HepG2 (cell line): ENCODE data around the gene PIP5K1C. TPM values are rescaled to one million over a fixed set of nuclear protein-coding genes. Genes with fewer than 3 reads are reported as not detected.

Source experiments
- ADNP ChIP-seq: sonication (generic); formaldehyde crosslinking; IDR thresholded peaks from 2 replicates; pipeline ENCODE4 v1.4.0; 2020; ENCODE audit warnings: missing genetic modification reagents
- ATF6 ChIP-seq: sonication (generic); formaldehyde crosslinking; conservative IDR thresholded peaks from 2 replicates; pipeline ENCODE4 v1.4.0; 2020; ENCODE audit warnings: missing genetic modification reagents
- BHLHE40 ChIP-seq: IDR thresholded peaks from 2 replicates; pipeline ENCODE4 v1.6.1; 2011; ENCODE audit warnings: low read length, improper control_type of control experiment
- ELF4 ChIP-seq: sonication (generic); formaldehyde crosslinking; IDR thresholded peaks from 2 replicates; pipeline ENCODE4 v1.5.0; 2020; ENCODE audit warnings: missing genetic modification reagents, mild to moderate bottlenecking, moderate library complexity, borderline replicate concordance
- FOXO1 ChIP-seq: sonication (generic); formaldehyde crosslinking; IDR thresholded peaks from 2 replicates; pipeline ENCODE4 v1.4.0; 2020; ENCODE audit warnings: missing genetic modification reagents
- GATA4 ChIP-seq: sonication (generic); IDR thresholded peaks from 2 replicates; pipeline ENCODE4 v1.6.1; 2016; ENCODE audit warnings: antibody characterized with exemption, low read depth, borderline replicate concordance
- GATAD1 ChIP-seq: IDR thresholded peaks from 2 replicates; pipeline ENCODE4 v1.6.1; 2016; ENCODE audit warnings: missing genetic modification reagents, missing compliant biosample characterization
- GATAD2A ChIP-seq: IDR thresholded peaks from 2 replicates; pipeline ENCODE4 v1.6.1; 2016
- GPBP1L1 ChIP-seq: sonication (generic); formaldehyde crosslinking; IDR thresholded peaks from 2 replicates; pipeline ENCODE4 v1.5.0; 2020; ENCODE audit warnings: mild to moderate bottlenecking, missing genetic modification reagents
- HIC2 ChIP-seq: sonication (generic); formaldehyde crosslinking; IDR thresholded peaks from 2 replicates; pipeline ENCODE4 v1.9.0; 2022; ENCODE audit warnings: low read depth, missing genetic modification reagents
- MXI1 ChIP-seq: IDR thresholded peaks from 3 replicates; pipeline ENCODE4 v1.6.1; 2012; ENCODE audit warnings: low read depth, low read length, inconsistent platforms, borderline replicate concordance
- NFYB ChIP-seq: sonication (generic); formaldehyde crosslinking; IDR thresholded peaks from 2 replicates; pipeline ENCODE4 v1.4.0; 2020; ENCODE audit warnings: missing genetic modification reagents
- POGK ChIP-seq: sonication (generic); formaldehyde crosslinking; conservative IDR thresholded peaks from 2 replicates; pipeline ENCODE4 v1.8.0; 2022; ENCODE audit warnings: mild to moderate bottlenecking, moderate library complexity, missing genetic modification reagents
- RARA ChIP-seq: IDR thresholded peaks from 2 replicates; pipeline ENCODE4 v1.6.1; 2016; ENCODE audit warnings: missing genetic modification reagents, missing compliant biosample characterization
- SALL1 ChIP-seq: sonication (generic); formaldehyde crosslinking; IDR thresholded peaks from 2 replicates; pipeline ENCODE4 v1.8.0; 2022; ENCODE audit warnings: mild to moderate bottlenecking, missing genetic modification reagents
- SP1 ChIP-seq, 2 experiments: fragments of 450-650 bp in 1 of 2; sonication (generic) in 1 of 2; formaldehyde crosslinking in 1 of 2; IDR thresholded peaks; 2 replicates each; pipeline versions ENCODE4 v1.4.0 to v1.6.1; 2016 to 2020; ENCODE audit warnings: missing genetic modification reagents in 1 of 2
- SPEN ChIP-seq: sonication (generic); formaldehyde crosslinking; IDR thresholded peaks from 2 replicates; pipeline ENCODE4 v1.5.1; 2020; ENCODE audit warnings: low read depth, mild to moderate bottlenecking, missing genetic modification reagents
- ZBTB7B ChIP-seq: sonication (generic); formaldehyde crosslinking; IDR thresholded peaks from 2 replicates; pipeline ENCODE4 v1.4.0; 2020; ENCODE audit warnings: missing genetic modification reagents
- ZMAT3 ChIP-seq: sonication (generic); formaldehyde crosslinking; conservative IDR thresholded peaks from 2 replicates; pipeline ENCODE4 v1.7.0; 2021; ENCODE audit warnings: missing genetic modification reagents
- ZNF12 ChIP-seq: sonication (generic); formaldehyde crosslinking; IDR thresholded peaks from 2 replicates; pipeline ENCODE4 v1.5.0; 2020; ENCODE audit warnings: missing genetic modification reagents
- ZNF326 ChIP-seq: sonication (generic); formaldehyde crosslinking; IDR thresholded peaks from 2 replicates; pipeline ENCODE4 v1.4.0; 2020; ENCODE audit warnings: missing genetic modification reagents, borderline replicate concordance
- ZNF441 ChIP-seq: sonication (generic); formaldehyde crosslinking; IDR thresholded peaks from 2 replicates; pipeline ENCODE4 v1.7.0; 2021; ENCODE audit warnings: missing genetic modification reagents, borderline replicate concordance
- ZNF589 ChIP-seq: sonication (generic); formaldehyde crosslinking; conservative IDR thresholded peaks from 2 replicates; pipeline ENCODE4 v1.8.0; 2022; ENCODE audit warnings: mild to moderate bottlenecking, moderate library complexity, missing genetic modification reagents
- ZNF737 ChIP-seq: sonication (generic); formaldehyde crosslinking; IDR thresholded peaks from 2 replicates; pipeline ENCODE4 v1.5.0; 2020; ENCODE audit warnings: missing genetic modification reagents, mild to moderate bottlenecking, borderline replicate concordance
- polyA plus RNA-seq, 8 experiments: library from polyadenylated mRNA; depleted of rRNA in 3 of 8; stranded (reverse) in 7 of 8; unstranded in 1 of 8; fragments of >200 nt; fragmentation: Illumina TruSeq in 4 of 8; extraction: Trizol in 4 of 8; gene quantifications; 2 replicates each; pipeline versions ENCODE4 v1.2.1 to v1.2.3, GENCODE V29; 2011 to 2016; ENCODE audit warnings: low read depth in 4 of 8, missing spikeins in 1 of 8, mixed read lengths in 1 of 8; ENCODE audit not compliant: insufficient read depth in 1 of 8
- total RNA-seq, 5 experiments: library from RNA; depleted of rRNA; stranded (reverse); fragments of >200 nt; fragmentation: Illumina TruSeq; extraction: Trizol; gene quantifications; 2 replicates each; pipeline ENCODE4 v1.2.3, GENCODE V29; 2016; ENCODE audit warnings: low read depth in 1 of 5

PIP5K1C gene
- total and polyA plus RNA-seq, 2 of the 13 experiments (the other 11 are each of a cell fraction or from before 2014, with no cell fraction given) = 3.6 to 4.3 TPM

- TF ChIP-seq SPEN (CRISPR knock-in tag) (peak; percentile 61), ZNF326 (CRISPR knock-in tag) (no peak), GATAD1 (CRISPR knock-in tag) (peak; percentile 18; the same call in 1 of the 2 replicates), ADNP (CRISPR knock-in tag) (no peak), ZBTB7B (no peak), NFYB (peak; percentile 71), SALL1 (peak; percentile 43; the same call in 1 of the 2 replicates), GPBP1L1 (CRISPR knock-in tag) (no peak), FOXO1 (CRISPR knock-in tag) (no peak), SP1 (IDR thresholded peaks at IDR 0.05) (no peak), SP1 (CRISPR knock-in tag; IDR thresholded peaks at IDR 0.05) (peak; percentile 87), BHLHE40 (peak; percentile 28; the same call in 1 of the 2 replicates), GATA4 (no peak), RARA (peak; percentile 75), ZNF737 (no peak), POGK (no peak), ATF6 (CRISPR knock-in tag) (no peak), ZNF441 (0 out of 2 replicates have a peak, but pooled peaks have one; percentile 49), ZNF589 (CRISPR knock-in tag) (no peak), ELF4 (CRISPR knock-in tag) (no peak), MXI1 (peak; percentile 37; the same call in 1 of the 3 replicates), HIC2 (CRISPR knock-in tag) (no peak), GATAD2A (CRISPR knock-in tag) (0 out of 2 replicates have a peak, but pooled peaks have one; percentile 9), ZMAT3 (0 out of 2 replicates have a peak, but pooled peaks have one; percentile 52), ZNF12 (CRISPR knock-in tag) (no peak)
Observed at GRCh38 chr19:3700242-3701032, at the start of gene PIP5K1C (continued).
